ENCODE results near the gene VSIG2.

GRCh38 chr11:124752471-124753102, 532 bp upstream of the VSIG2 start:
- no peak for TF ChIP-seq CTCF (IDR thresholded peaks at IDR 0.05)
- no peak for TF ChIP-seq POLR2A (IDR thresholded peaks at IDR 0.05)
